Esophagus squamous epithelium (tissue), 4 donors: Measurements from ENCODE around the gene MTMR3.

Source experiments
- POLR2A ChIP-seq, 4 donors: fragments of 450-650 bp; IDR thresholded peaks; one replicate each; pipeline ENCODE4 v1.6.1; 2017; ENCODE audit warnings: antibody characterized with exemption in 4 of 4, mild to moderate bottlenecking in 4 of 4, moderate library complexity in 3 of 4
- TF ChIP-seq, protein P1 (sequence below), 6 experiments: fragments of 450-650 bp in 4 of 6; fragments of 200-600 bp in 2 of 6; sonication (generic) in 2 of 6; IDR thresholded peaks; one replicate each; pipeline ENCODE4 v1.5.1; 2016 to 2019; ENCODE audit warnings: antibody characterized with exemption in 6 of 6, mild to moderate bottlenecking in 4 of 6, moderate library complexity in 4 of 6

DNA sequence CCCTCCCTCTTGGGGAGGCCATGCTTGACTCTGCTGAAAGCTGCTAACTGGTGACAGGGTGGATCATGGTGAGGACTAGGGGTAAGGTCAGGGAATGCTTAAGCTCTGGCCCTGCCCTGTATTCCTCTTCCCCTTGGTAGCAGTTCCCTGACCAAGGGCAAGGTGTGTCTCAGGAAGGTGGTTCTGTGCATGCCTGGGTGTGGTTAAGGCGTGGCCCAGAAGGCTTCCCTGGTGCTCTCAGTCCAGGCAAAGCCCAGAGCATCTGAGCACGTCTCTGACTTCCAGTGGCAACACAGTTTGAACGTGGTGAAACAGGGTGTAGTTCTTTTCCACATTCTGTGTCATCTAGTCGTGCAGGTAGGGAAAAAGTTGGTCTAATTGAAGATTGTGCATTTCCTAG is 144.2 kb downstream of the MTMR3 start:
- TF ChIP-seq POLR2A (IDR thresholded peaks at IDR 0.05): no peak
- TF ChIP-seq, protein P1, sequence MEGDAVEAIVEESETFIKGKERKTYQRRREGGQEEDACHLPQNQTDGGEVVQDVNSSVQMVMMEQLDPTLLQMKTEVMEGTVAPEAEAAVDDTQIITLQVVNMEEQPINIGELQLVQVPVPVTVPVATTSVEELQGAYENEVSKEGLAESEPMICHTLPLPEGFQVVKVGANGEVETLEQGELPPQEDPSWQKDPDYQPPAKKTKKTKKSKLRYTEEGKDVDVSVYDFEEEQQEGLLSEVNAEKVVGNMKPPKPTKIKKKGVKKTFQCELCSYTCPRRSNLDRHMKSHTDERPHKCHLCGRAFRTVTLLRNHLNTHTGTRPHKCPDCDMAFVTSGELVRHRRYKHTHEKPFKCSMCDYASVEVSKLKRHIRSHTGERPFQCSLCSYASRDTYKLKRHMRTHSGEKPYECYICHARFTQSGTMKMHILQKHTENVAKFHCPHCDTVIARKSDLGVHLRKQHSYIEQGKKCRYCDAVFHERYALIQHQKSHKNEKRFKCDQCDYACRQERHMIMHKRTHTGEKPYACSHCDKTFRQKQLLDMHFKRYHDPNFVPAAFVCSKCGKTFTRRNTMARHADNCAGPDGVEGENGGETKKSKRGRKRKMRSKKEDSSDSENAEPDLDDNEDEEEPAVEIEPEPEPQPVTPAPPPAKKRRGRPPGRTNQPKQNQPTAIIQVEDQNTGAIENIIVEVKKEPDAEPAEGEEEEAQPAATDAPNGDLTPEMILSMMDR (IDR thresholded peaks at IDR 0.05): no peak
